Measurements from ENCODE around the gene MAD2L1. TPM values are rescaled to one million over a fixed set of nuclear protein-coding genes. Genes with fewer than 3 reads are reported as not detected.

Gene MAD2L1
- total RNA-seq, 1 donor from 2014 or later: 8.1 TPM

DNA sequence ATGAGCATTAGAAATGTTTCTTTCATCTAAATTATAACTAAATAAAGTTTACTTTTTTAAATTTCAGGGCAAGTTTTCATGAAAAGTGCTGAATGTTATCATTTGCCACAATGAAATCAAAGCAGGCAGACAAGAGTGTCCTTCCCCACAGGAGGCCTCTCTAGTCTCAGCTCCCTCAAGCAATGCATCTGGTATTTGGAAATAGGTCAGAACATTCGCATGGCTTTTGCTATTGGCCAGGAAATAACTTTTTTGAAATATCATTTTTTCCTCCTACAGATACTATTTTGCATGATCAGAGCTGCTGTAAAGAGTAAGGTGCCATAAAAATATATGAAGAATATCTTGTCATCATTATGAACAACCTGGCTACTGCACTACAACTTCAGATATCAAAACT lies 41.1 kb downstream of the MAD2L1 start:
- no peaks in the 10 kb centered on the region for H3K36me3 ChIP-seq (ENCODE audit: control insufficient read depth, insufficient read depth, low read length)
- DNase-seq (ENCODE audit: low read depth): no peak
- no peaks in the 10 kb centered on the region for H3K27me3 ChIP-seq (ENCODE audit: control insufficient read depth, insufficient read depth, low read length)
- TF ChIP-seq, protein P1, sequence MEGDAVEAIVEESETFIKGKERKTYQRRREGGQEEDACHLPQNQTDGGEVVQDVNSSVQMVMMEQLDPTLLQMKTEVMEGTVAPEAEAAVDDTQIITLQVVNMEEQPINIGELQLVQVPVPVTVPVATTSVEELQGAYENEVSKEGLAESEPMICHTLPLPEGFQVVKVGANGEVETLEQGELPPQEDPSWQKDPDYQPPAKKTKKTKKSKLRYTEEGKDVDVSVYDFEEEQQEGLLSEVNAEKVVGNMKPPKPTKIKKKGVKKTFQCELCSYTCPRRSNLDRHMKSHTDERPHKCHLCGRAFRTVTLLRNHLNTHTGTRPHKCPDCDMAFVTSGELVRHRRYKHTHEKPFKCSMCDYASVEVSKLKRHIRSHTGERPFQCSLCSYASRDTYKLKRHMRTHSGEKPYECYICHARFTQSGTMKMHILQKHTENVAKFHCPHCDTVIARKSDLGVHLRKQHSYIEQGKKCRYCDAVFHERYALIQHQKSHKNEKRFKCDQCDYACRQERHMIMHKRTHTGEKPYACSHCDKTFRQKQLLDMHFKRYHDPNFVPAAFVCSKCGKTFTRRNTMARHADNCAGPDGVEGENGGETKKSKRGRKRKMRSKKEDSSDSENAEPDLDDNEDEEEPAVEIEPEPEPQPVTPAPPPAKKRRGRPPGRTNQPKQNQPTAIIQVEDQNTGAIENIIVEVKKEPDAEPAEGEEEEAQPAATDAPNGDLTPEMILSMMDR (IDR thresholded peaks at IDR 0.05; ENCODE audit: insufficient read depth, low read length, poor library complexity, severe bottlenecking): no peak
- no peak overlapping the region for H3K4me3 ChIP-seq (ENCODE audit: low read depth, low read length)

DNA sequence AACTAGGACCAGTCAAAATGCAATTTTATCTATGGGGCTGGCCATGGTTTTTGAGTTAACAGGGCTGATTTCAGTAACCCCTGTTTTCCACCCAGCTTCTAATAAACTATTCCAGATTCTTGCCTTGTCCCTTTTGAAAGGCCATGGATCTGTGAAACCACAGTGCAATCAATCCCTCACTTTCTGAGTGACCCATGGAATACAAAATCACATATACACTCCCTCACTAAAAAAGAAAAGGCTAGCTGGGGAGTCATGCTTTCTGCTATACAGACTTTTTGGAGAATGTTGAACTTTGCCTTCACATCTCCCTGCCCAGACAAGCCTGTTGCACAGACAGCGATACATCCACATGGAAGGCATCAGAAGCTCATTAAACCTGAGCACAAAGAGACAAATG lies 47.9 kb downstream of the MAD2L1 start:
- Histone ChIP-seq H3K36me3 (ENCODE audit: control insufficient read depth, insufficient read depth, low read length) (no peaks in the 10 kb centered on the region), H3K4me3 (ENCODE audit: low read depth, low read length) (no peak overlapping the region), H3K27me3 (ENCODE audit: control insufficient read depth, insufficient read depth, low read length) (no peaks in the 10 kb centered on the region)
- TF ChIP-seq, protein P1 (IDR thresholded peaks at IDR 0.05; ENCODE audit: insufficient read depth, low read length, poor library complexity, severe bottlenecking): no peak
- no peak for DNase-seq (ENCODE audit: low read depth)

GRCh38 chr4:120017939-120018692 lies 48.5 kb downstream of the MAD2L1 start:
- Histone ChIP-seq H3K36me3 (ENCODE audit: control insufficient read depth, insufficient read depth, low read length) (no peaks in the 10 kb centered on the region), H3K27me3 (ENCODE audit: control insufficient read depth, insufficient read depth, low read length) (no peaks in the 10 kb centered on the region), H3K4me3 (ENCODE audit: low read depth, low read length) (no peak overlapping the region)
- TF ChIP-seq, protein P1 (IDR thresholded peaks at IDR 0.05; ENCODE audit: insufficient read depth, low read length, poor library complexity, severe bottlenecking): no peak
- DNase-seq (ENCODE audit: low read depth): no peak

DNA sequence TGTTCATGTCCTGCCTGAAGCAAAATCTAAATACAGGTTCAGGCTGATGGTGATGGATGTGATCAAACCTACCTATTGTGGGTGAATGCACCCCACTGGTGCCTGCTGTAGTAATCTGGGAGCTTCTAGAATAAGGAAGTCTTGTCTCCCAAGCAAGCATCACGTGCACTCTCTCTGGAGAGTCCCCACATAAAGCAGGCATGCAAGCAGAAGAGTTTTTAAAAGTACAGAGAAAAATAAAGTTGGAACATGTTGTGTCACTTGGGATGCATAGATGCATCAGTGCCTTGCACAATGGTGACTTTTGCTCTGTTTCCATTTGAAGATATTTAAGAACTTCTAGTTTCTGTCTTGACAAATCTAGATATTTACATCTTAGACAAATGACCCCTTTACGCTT lies 54.9 kb downstream of the MAD2L1 start:
- Histone ChIP-seq H3K27me3 (ENCODE audit: control insufficient read depth, insufficient read depth, low read length) (no peaks in the 10 kb centered on the region), H3K36me3 (ENCODE audit: control insufficient read depth, insufficient read depth, low read length) (no peaks in the 10 kb centered on the region), H3K4me3 (ENCODE audit: low read depth, low read length) (no peak overlapping the region)
- DNase-seq (ENCODE audit: low read depth): no peak
- TF ChIP-seq, protein P1 (IDR thresholded peaks at IDR 0.05; ENCODE audit: insufficient read depth, low read length, poor library complexity, severe bottlenecking): no peak

DNA sequence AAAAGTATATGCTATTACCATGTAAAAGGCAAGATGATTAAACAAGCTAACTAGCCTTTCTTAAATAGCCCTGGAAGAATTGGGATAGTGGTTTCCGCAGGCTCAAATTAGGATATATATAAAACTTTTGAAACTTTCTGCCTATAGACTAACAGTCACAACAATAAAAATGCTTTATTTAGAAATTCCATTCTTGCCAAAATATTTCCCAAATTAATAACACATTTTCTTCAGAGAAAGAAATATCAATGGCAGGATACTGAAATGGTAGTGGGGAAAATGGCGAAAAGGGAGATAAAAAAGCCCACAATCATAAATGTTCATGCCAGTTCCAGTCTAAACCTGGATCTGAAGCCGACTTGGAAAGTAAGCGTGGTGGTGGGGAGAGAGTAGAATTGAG lies 56.0 kb downstream of the MAD2L1 start:
- TF ChIP-seq, protein P1 (IDR thresholded peaks at IDR 0.05; ENCODE audit: insufficient read depth, low read length, poor library complexity, severe bottlenecking): no peak
- no peaks in the 10 kb centered on the region for H3K27me3 ChIP-seq (ENCODE audit: control insufficient read depth, insufficient read depth, low read length)
- no peaks in the 10 kb centered on the region for H3K36me3 ChIP-seq (ENCODE audit: control insufficient read depth, insufficient read depth, low read length)
- no peak for DNase-seq (ENCODE audit: low read depth)
- no peak overlapping the region for H3K4me3 ChIP-seq (ENCODE audit: low read depth, low read length)

DNA sequence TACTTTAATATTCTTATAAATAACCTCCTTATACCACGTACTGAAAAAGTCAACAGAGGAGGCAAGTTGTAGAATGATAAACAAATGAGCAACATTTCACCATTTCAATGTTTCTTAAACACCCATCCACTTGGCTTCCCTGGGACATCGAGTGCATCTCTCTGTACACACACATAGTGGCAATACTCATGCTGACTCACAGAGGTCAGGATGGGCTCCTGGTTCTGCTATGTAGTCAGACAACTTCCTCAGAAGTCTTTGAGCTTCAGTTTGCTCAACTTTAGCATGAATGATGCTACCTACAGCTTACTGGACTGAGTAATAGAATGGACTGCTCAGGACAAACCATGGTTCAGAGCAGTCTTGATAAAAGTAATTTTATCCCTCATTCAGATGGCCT lies 56.9 kb downstream of the MAD2L1 start:
- Histone ChIP-seq H3K27me3 (ENCODE audit: control insufficient read depth, insufficient read depth, low read length) (no peaks in the 10 kb centered on the region), H3K4me3 (ENCODE audit: low read depth, low read length) (no peak overlapping the region), H3K36me3 (ENCODE audit: control insufficient read depth, insufficient read depth, low read length) (no peaks in the 10 kb centered on the region)
- DNase-seq (ENCODE audit: low read depth): no peak
- TF ChIP-seq, protein P1 (IDR thresholded peaks at IDR 0.05; ENCODE audit: insufficient read depth, low read length, poor library complexity, severe bottlenecking): no peak
